ENCODE data around the gene KIF13A.
"Not testable (repeated sequence)": the region's sequence is repeated elsewhere in the genome, so short reads cannot be mapped to it uniquely, and the experiment has no call there.

Gene KIF13A

GRCh38 chr6:17839513-17840223, 147.8 kb downstream of the KIF13A start:
- DNase-seq: no peak

- DNase-seq: no peak
These were observed 151.1 kb downstream of the KIF13A start for GRCh38 chr6:17836293-17836692.

GRCh38 chr6:17835784-17836183, 151.7 kb downstream of the KIF13A start:
- DNase-seq: no peak

GRCh38 chr6:17831135-17831534, 156.3 kb downstream of the KIF13A start:
- no peak for DNase-seq

- no peak for DNase-seq
These were observed 157.5 kb downstream of the KIF13A start for GRCh38 chr6:17829905-17830304.

GRCh38 chr6:17828149-17828548, 159.3 kb downstream of the KIF13A start:
- no peak for DNase-seq

GRCh38 chr6:17826301-17826700, 161.1 kb downstream of the KIF13A start:
- no peak for DNase-seq

GRCh38 chr6:17820055-17820454, 167.4 kb downstream of the KIF13A start:
- DNase-seq: no peak

- no peak for DNase-seq
These were observed 169.7 kb downstream of the KIF13A start for GRCh38 chr6:17817763-17818162.

- DNase-seq: no peak
These were observed 170.4 kb downstream of the KIF13A start for GRCh38 chr6:17816921-17817611.

- DNase-seq: no peak
These were observed 173.9 kb downstream of the KIF13A start for GRCh38 chr6:17813542-17813941.

- no peak for DNase-seq
These were observed 175.1 kb downstream of the KIF13A start for GRCh38 chr6:17812311-17812710.

GRCh38 chr6:17808609-17809008, 178.8 kb downstream of the KIF13A start:
- no peak for DNase-seq

- DNase-seq: not testable (repeated sequence)
These were observed 180.0 kb downstream of the KIF13A start for GRCh38 chr6:17807431-17807830.

GRCh38 chr6:17803409-17803808, 184.0 kb downstream of the KIF13A start:
- no peak for DNase-seq

- no peak for DNase-seq
These were observed 188.8 kb downstream of the KIF13A start for GRCh38 chr6:17798477-17799154.

GRCh38 chr6:17790489-17790888, 196.9 kb downstream of the KIF13A start:
- DNase-seq: no peak

GRCh38 chr6:17785094-17785787, 202.2 kb downstream of the KIF13A start:
- DNase-seq: no peak

GRCh38 chr6:17780061-17780460, 207.4 kb downstream of the KIF13A start:
- DNase-seq: no peak

GRCh38 chr6:17771609-17772008, 215.8 kb downstream of the KIF13A start:
- no peak for DNase-seq

- no peak for DNase-seq
These were observed 218.6 kb downstream of the KIF13A start for GRCh38 chr6:17768881-17769280.

- no peak for DNase-seq
These were observed 219.0 kb downstream of the KIF13A start for GRCh38 chr6:17768388-17768787.

GRCh38 chr6:17762651-17763050, 224.8 kb downstream of the KIF13A start:
- DNase-seq: no peak

Data from CD4-positive, alpha-beta T cell treated with Interleukin-4 for 1 hour (primary cell).